Spleen (tissue), 11 donors: ENCODE results near the gene GRID2. TPM values are rescaled to one million over a fixed set of nuclear protein-coding genes. Genes with fewer than 3 reads are reported as not detected.

Experiments used
- DNase-seq: peaks from one replicate; pipeline ENCODE4 v3.0.0-alpha.2; 2020
- H3K27ac ChIP-seq, 8 donors: fragments of 200-600 bp; sonication (generic) in 7 of 8; 1 replicate in 4 of 8; 2 replicates in 4 of 8; pipeline versions ENCODE4 v1.5.0 to v1.8.0; 2016 to 2021; ENCODE audit warnings: inconsistent platforms in 4 of 8, mild to moderate bottlenecking in 4 of 8, moderate library complexity in 1 of 8
- H3K27me3 ChIP-seq, 7 donors: fragments of 200-600 bp; sonication (generic) in 6 of 7; replicated peaks in 1 of 7; 1 replicate in 4 of 7; 2 replicates in 3 of 7; pipeline versions ENCODE4 v1.5.0 to v1.8.0; 2016 to 2021; ENCODE audit warnings: inconsistent platforms in 3 of 7, mild to moderate bottlenecking in 1 of 7
- H3K36me3 ChIP-seq, 6 donors: fragments of 200-600 bp; sonication (generic) in 5 of 6; 1 replicate in 4 of 6; 2 replicates in 2 of 6; pipeline versions ENCODE4 v1.5.0 to v1.8.0; 2016 to 2021; ENCODE audit warnings: inconsistent platforms in 2 of 6
- H3K4me1 ChIP-seq, 6 donors: fragments of 200-600 bp; sonication (generic) in 5 of 6; 1 replicate in 3 of 6; 2 replicates in 3 of 6; pipeline versions ENCODE4 v1.5.0 to v1.8.0; 2016 to 2021; ENCODE audit warnings: inconsistent platforms in 3 of 6
- H3K4me3 ChIP-seq, 8 donors: fragments of 200-600 bp; sonication (generic) in 7 of 8; 1 replicate in 4 of 8; 2 replicates in 4 of 8; pipeline versions ENCODE4 v1.5.0 to v1.8.0; 2016 to 2021; ENCODE audit warnings: inconsistent platforms in 4 of 8, mild to moderate bottlenecking in 4 of 8, moderate library complexity in 2 of 8
- H3K9me3 ChIP-seq, 8 donors: fragments of 200-600 bp; sonication (generic) in 7 of 8; 1 replicate in 4 of 8; 2 replicates in 4 of 8; pipeline versions ENCODE4 v1.5.0 to v1.8.0; 2016 to 2021; ENCODE audit warnings: inconsistent platforms in 4 of 8
- CTCF ChIP-seq, 11 experiments: fragments of 200-600 bp in 7 of 11; fragments of 450-650 bp in 4 of 11; sonication (generic) in 4 of 11; IDR thresholded peaks in 8 of 11; conservative IDR thresholded peaks in 3 of 11; 1 replicate in 7 of 11; 2 replicates in 4 of 11; pipeline versions ENCODE4 v1.4.0 to v1.8.0; 2016 to 2021; ENCODE audit warnings: antibody characterized with exemption in 11 of 11, inconsistent platforms in 4 of 11, mild to moderate bottlenecking in 1 of 11
- POLR2A ChIP-seq, 3 donors: fragments of 450-650 bp; IDR thresholded peaks; one replicate each; pipeline ENCODE4 v1.5.1; 2017; ENCODE audit warnings: antibody characterized with exemption in 3 of 3, mild to moderate bottlenecking in 1 of 3
- POLR2AphosphoS5 ChIP-seq, 3 donors: sonication (generic); formaldehyde crosslinking; IDR thresholded peaks; one replicate each; pipeline ENCODE4 v1.5.1; 2017; ENCODE audit warnings: antibody characterized with exemption in 3 of 3
- WGBS, 5 donors: extraction: QIAGEN DNeasy Blood & Tissue Kit in 3 of 5; methylation state at CpG; one replicate each; pipeline versions ENCODE4 v1.1.5 to v1.1.7; 2013 to 2018; 5-methylcytosine and 5-hydroxymethylcytosine counted together
- intact Hi-C: fragments of 100-400 bp; cut with DNase I; formaldehyde crosslinking; loops from one replicate; pipeline ENCODE4 v1.15.0; 2023; ENCODE audit warnings: low total_unique reads
- polyA plus RNA-seq, 3 donors: library from polyadenylated mRNA; stranded (reverse); fragments of 200-250 nt; gene quantifications; one replicate each; pipeline ENCODE4 v1.2.1, GENCODE V29; 2013
- total RNA-seq, 7 donors: library from RNA; depleted of rRNA in 3 of 7; stranded (reverse); fragments of >200 nt in 3 of 7; fragmentation: NEBNext Ultra II Directional in 4 of 7; extraction: Animal tissue kit (Norgen Biotek cat#: 25700) in 4 of 7; gene quantifications; one replicate each; pipeline versions ENCODE4 v1.1.0 to v1.2.1, GENCODE V29; 2016 to 2021
- donor health status: healthy with polysubstance abuse.
- donor health status: DM: no; HTN: no; CAD: no; lungs with moderate emphysema.
- donor health status: DM: no; HTN: no; CAD: no.
- donor health status: Bipolar disorder and iron deficiency.
- donor health status: healthy.
- donor health status: DM: no; HTN: no; CAD: no.
- donor health status: DM: yes; HTN: yes; CAD: no.

GRID2 gene
- total and polyA plus RNA-seq, 10 donors, result 0.03 to 0.92 (median 0.22) TPM; not detected in 4

GRCh38 chr4:93030670-93031069 lies 726.9 kb downstream of the GRID2 start:
- Histone ChIP-seq H3K4me1 (no peaks in the 10 kb centered on the region), H3K27ac (no peak overlapping the region), H3K27me3 (no peaks in the 10 kb centered on the region), H3K4me3 (no peak overlapping the region), H3K36me3 (no peaks in the 10 kb centered on the region), H3K9me3 (no peaks in the 10 kb centered on the region)
- intact Hi-C loops, result no loop called here
- WGBS, 5 donors, result 81 to 95% (median 87%) methylated on average over 3 of the region's 3 CpGs
- no peak for TF ChIP-seq CTCF (IDR thresholded peaks at IDR 0.05 in 8 of 11, conservative IDR thresholded peaks at IDR 0.05 in 3 of 11)
- no peak for TF ChIP-seq POLR2AphosphoS5 (IDR thresholded peaks at IDR 0.05)
- no peak for TF ChIP-seq POLR2A (IDR thresholded peaks at IDR 0.05)
- DNase-seq, result no peak

GRCh38 chr4:93031431-93032098 lies 727.8 kb downstream of the GRID2 start:
- Histone ChIP-seq H3K4me3 (no peak overlapping the region), H3K27me3 (no peaks in the 10 kb centered on the region), H3K9me3 (no peaks in the 10 kb centered on the region), H3K27ac (no peak overlapping the region), H3K4me1 (no peaks in the 10 kb centered on the region), H3K36me3 (no peaks in the 10 kb centered on the region)
- WGBS, 5 donors, result 61 to 88% (median 68%) methylated on average over 2 of the region's 2 CpGs
- TF ChIP-seq POLR2AphosphoS5 (IDR thresholded peaks at IDR 0.05) (no peak), CTCF (IDR thresholded peaks at IDR 0.05 in 8 of 11, conservative IDR thresholded peaks at IDR 0.05 in 3 of 11) (no peak), POLR2A (IDR thresholded peaks at IDR 0.05) (no peak)
- DNase-seq, result no peak
- intact Hi-C loops, result no loop called here

GRCh38 chr4:93042746-93043145 lies 739.0 kb downstream of the GRID2 start:
- Histone ChIP-seq H3K9me3 (peaks cover 0 to 16% (median 6%) of the 10 kb centered on the region in 8 donors), H3K27me3 (no peaks in the 10 kb centered on the region), H3K36me3 (no peaks in the 10 kb centered on the region), H3K4me1 (no peaks in the 10 kb centered on the region), H3K4me3 (no peak overlapping the region), H3K27ac (no peak overlapping the region)
- no peak for DNase-seq
- intact Hi-C loops, result no loop called here
- TF ChIP-seq CTCF (IDR thresholded peaks at IDR 0.05 in 8 of 11, conservative IDR thresholded peaks at IDR 0.05 in 3 of 11), result no peak
- TF ChIP-seq POLR2A (IDR thresholded peaks at IDR 0.05), result no peak
- TF ChIP-seq POLR2AphosphoS5 (IDR thresholded peaks at IDR 0.05), result no peak

GRCh38 chr4:93053140-93053539 lies 749.4 kb downstream of the GRID2 start:
- 89 to 92% (median 90%) methylated on average over 6 of the region's 6 CpGs for WGBS, 5 donors

More at GRCh38 chr4:93053140-93053539, 749.4 kb downstream of the GRID2 start:
- intact Hi-C loops, result no loop called here
- Histone ChIP-seq H3K27me3 (no peaks in the 10 kb centered on the region), H3K27ac (no peak overlapping the region), H3K4me3 (no peak overlapping the region), H3K4me1 (peaks cover 0 to 4% (median 0%) of the 10 kb centered on the region in 6 donors), H3K9me3 (no peaks in the 10 kb centered on the region), H3K36me3 (no peaks in the 10 kb centered on the region)
- TF ChIP-seq POLR2AphosphoS5 (IDR thresholded peaks at IDR 0.05) (no peak), CTCF (IDR thresholded peaks at IDR 0.05 in 8 of 11, conservative IDR thresholded peaks at IDR 0.05 in 3 of 11) (no peak), POLR2A (IDR thresholded peaks at IDR 0.05) (no peak)
- no peak for DNase-seq
